H1 (cell line): ENCODE results near the gene C9orf50. TPM values are rescaled to one million over a fixed set of nuclear protein-coding genes. Genes with fewer than 3 reads are reported as not detected.

ENCODE experiments used
- CTCF ChIA-PET: fragments of 300-600 bp; sonication (Branson Sonifier 250); formaldehyde crosslinking; loops from one replicate; lab custom pipeline; 2021; ENCODE audit not compliant: partially characterized antibody; lab: Charles Lee
- POLR2A ChIA-PET: fragments of 300-600 bp; sonication (Branson Sonifier 250); formaldehyde crosslinking; loops from one replicate; lab custom pipeline; 2021; ENCODE audit warnings: inconsistent platforms; ENCODE audit not compliant: partially characterized antibody; lab: Charles Lee
- DNase-seq, 2 experiments: peaks; one replicate each; pipeline versions ENCODE4 v3.0.0 to v3.0.0-alpha.2; 2010 to 2022; ENCODE audit warnings: low spot score in 2 of 2, low read depth in 1 of 2, mixed read lengths in 1 of 2
- FAIRE-seq: peaks from 2 replicates; lab custom pipeline; 2011; peaks lifted over from hg19 to GRCh38; lab: Jason Lieb, UNC
- H2AFZ ChIP-seq: 2 replicates; pipeline ENCODE4 v1.8.1; 2012; ENCODE audit warnings: low read length, inconsistent platforms
- H2AK5ac ChIP-seq: 2 replicates; pipeline ENCODE4 v1.6.1; 2013; ENCODE audit warnings: low read depth, low read length
- H2BK120ac ChIP-seq: replicated peaks from 2 replicates; pipeline ENCODE3; 2013; ENCODE audit warnings: low read depth, low read length, inconsistent platforms
- H2BK12ac ChIP-seq: 2 replicates; pipeline ENCODE4 v1.6.1; 2013; ENCODE audit warnings: low read depth, low read length
- H2BK15ac ChIP-seq: 2 replicates; pipeline ENCODE4 v1.6.1; 2013; ENCODE audit warnings: low read length
- H2BK20ac ChIP-seq: 2 replicates; pipeline ENCODE4 v1.6.1; 2013; ENCODE audit warnings: low read length
- H2BK5ac ChIP-seq: 2 replicates; pipeline ENCODE4 v1.6.1; 2013; ENCODE audit warnings: low read depth, low read length
- H3K14ac ChIP-seq: 2 replicates; pipeline ENCODE4 v1.6.1; 2013; ENCODE audit warnings: inconsistent platforms; ENCODE audit not compliant: insufficient read length
- H3K18ac ChIP-seq: 2 replicates; pipeline ENCODE4 v1.6.1; 2013; ENCODE audit warnings: low read length; ENCODE audit errors: extremely low read depth
- H3K23ac ChIP-seq: 2 replicates; pipeline ENCODE4 v1.6.1; 2013; ENCODE audit warnings: inconsistent platforms; ENCODE audit not compliant: insufficient read length
- H3K23me2 ChIP-seq: 2 replicates; pipeline ENCODE4 v1.6.1; 2013; ENCODE audit warnings: low read depth, low read length
- H3K27ac ChIP-seq: 2 replicates; pipeline ENCODE4 v1.6.1; 2011; ENCODE audit warnings: low read depth, low read length, inconsistent platforms
- H3K27me3 ChIP-seq, 4 experiments: replicated peaks in 1 of 4; 1 replicate in 1 of 4; 2 replicates in 3 of 4; pipeline versions ENCODE4 v1.6.1 to v1.8.1; 2011 to 2013; ENCODE audit warnings: low read length in 3 of 4, mild to moderate bottlenecking in 3 of 4, inconsistent platforms in 2 of 4, mixed read lengths in 2 of 4, moderate library complexity in 1 of 4; ENCODE audit not compliant: control insufficient read depth in 3 of 4, insufficient read depth in 3 of 4; ENCODE audit errors: extremely low read depth in 1 of 4
- H3K36me3 ChIP-seq, 4 experiments: 2 replicates each; pipeline versions ENCODE4 v1.6.1 to v1.8.1; 2011 to 2013; ENCODE audit warnings: mild to moderate bottlenecking in 4 of 4, low read length in 3 of 4, moderate library complexity in 2 of 4, control low read depth in 1 of 4, inconsistent platforms in 1 of 4; ENCODE audit not compliant: insufficient read depth in 4 of 4, control insufficient read depth in 2 of 4
- H3K4ac ChIP-seq: replicated peaks from 2 replicates; pipeline ENCODE3; 2013; ENCODE audit warnings: low read length, low read depth, mixed read lengths, inconsistent platforms; ENCODE audit not compliant: insufficient read length
- H3K4me1 ChIP-seq, 4 experiments: replicated peaks in 1 of 4; 1 replicate in 1 of 4; 2 replicates in 3 of 4; pipeline versions ENCODE4 v1.6.1 to v1.8.1; 2011 to 2013; ENCODE audit warnings: low read length in 3 of 4, inconsistent platforms in 2 of 4, mixed read lengths in 1 of 4; ENCODE audit not compliant: insufficient read depth in 4 of 4, control insufficient read depth in 3 of 4
- H3K4me2 ChIP-seq, 2 experiments: 2 replicates each; pipeline versions ENCODE4 v1.6.1 to v1.8.1; 2011 to 2013; ENCODE audit warnings: low read depth in 2 of 2, low read length in 2 of 2, control low read depth in 1 of 2, inconsistent platforms in 1 of 2, mild to moderate bottlenecking in 1 of 2; ENCODE audit not compliant: insufficient read depth in 1 of 2
- H3K4me3 ChIP-seq, 4 experiments: fragments of 200-600, 300-600 bp in 1 of 4; sonication (generic), shearing (Covaris generic), sonication (Bioruptor Twin) in 1 of 4; 2 replicates each; pipeline versions ENCODE4 v1.5.1 to v1.8.1; 2011 to 2016; ENCODE audit warnings: low read length in 4 of 4, low read depth in 3 of 4, control low read depth in 2 of 4, inconsistent platforms in 2 of 4, mild to moderate bottlenecking in 2 of 4, mixed read lengths in 1 of 4, moderate library complexity in 1 of 4; ENCODE audit not compliant: insufficient read depth in 2 of 4; ENCODE audit errors: extremely low read depth in 1 of 4
- H3K56ac ChIP-seq: replicated peaks from 2 replicates; pipeline ENCODE3; 2013; ENCODE audit warnings: low read depth, mild to moderate bottlenecking, mixed read lengths, low read length, inconsistent platforms; ENCODE audit not compliant: insufficient read length
- H3K79me1 ChIP-seq: 2 replicates; pipeline ENCODE4 v1.6.1; 2013; ENCODE audit warnings: low read depth, low read length, control low read depth
- H3K79me2 ChIP-seq, 2 experiments: 2 replicates each; pipeline versions ENCODE4 v1.6.1 to v1.8.1; 2012 to 2013; ENCODE audit warnings: low read length in 2 of 2, mild to moderate bottlenecking in 2 of 2, inconsistent platforms in 1 of 2; ENCODE audit not compliant: insufficient read depth in 2 of 2, control insufficient read depth in 1 of 2
- H3K9ac ChIP-seq, 4 experiments: replicated peaks in 1 of 4; 1 replicate in 1 of 4; 2 replicates in 3 of 4; pipeline versions ENCODE4 v1.6.1 to v1.8.1; 2011 to 2013; ENCODE audit warnings: low read depth in 3 of 4, low read length in 3 of 4, control low read depth in 2 of 4, mild to moderate bottlenecking in 2 of 4, moderate library complexity in 2 of 4, inconsistent platforms in 1 of 4; ENCODE audit errors: extremely low read depth in 1 of 4
- H3K9me3 ChIP-seq, 2 experiments: 2 replicates each; pipeline versions ENCODE4 v1.6.1 to v1.8.1; 2012 to 2013; ENCODE audit warnings: mild to moderate bottlenecking in 2 of 2, moderate library complexity in 2 of 2, control low read depth in 1 of 2, inconsistent platforms in 1 of 2, low read depth in 1 of 2, low read length in 1 of 2, mixed read lengths in 1 of 2; ENCODE audit not compliant: insufficient read depth in 2 of 2
- H4K20me1 ChIP-seq, 2 experiments: replicated peaks in 1 of 2; 2 replicates each; pipeline versions ENCODE3 to v1.8.1; 2011 to 2013; ENCODE audit warnings: inconsistent platforms in 2 of 2, low read length in 2 of 2, mild to moderate bottlenecking in 1 of 2; ENCODE audit not compliant: insufficient read depth in 2 of 2, control insufficient read depth in 1 of 2
- H4K5ac ChIP-seq: 2 replicates; pipeline ENCODE4 v1.6.1; 2013; ENCODE audit warnings: low read length, low read depth, mixed read lengths, inconsistent platforms; ENCODE audit not compliant: insufficient read length
- H4K8ac ChIP-seq: 2 replicates; pipeline ENCODE4 v1.8.0; 2013; ENCODE audit warnings: mild to moderate bottlenecking, moderate library complexity, low read length, inconsistent platforms; ENCODE audit not compliant: insufficient read depth; ENCODE audit errors: extremely low read depth
- H4K91ac ChIP-seq: replicated peaks from 2 replicates; pipeline ENCODE3; 2013; ENCODE audit warnings: low read length, mixed read lengths, inconsistent platforms; ENCODE audit not compliant: insufficient read length
- ASH2L ChIP-seq: fragments of 200-600, 300-600 bp; sonication (generic); IDR thresholded peaks from one replicate; pipeline ENCODE4 v1.7.1; 2017; ENCODE audit warnings: low read length
- PHF8 ChIP-seq: fragments of 200-600 bp; sonication (generic); conservative IDR thresholded peaks from 2 replicates; pipeline ENCODE4 v1.7.1; 2012; ENCODE audit warnings: low read depth, mild to moderate bottlenecking, inconsistent platforms, low read length, moderate library complexity
- POU5F1 ChIP-seq: IDR thresholded peaks from 2 replicates; pipeline ENCODE4 v1.6.1; 2011; ENCODE audit warnings: low read depth, mild to moderate bottlenecking, low read length, moderate library complexity
- RAD21 ChIP-seq, 2 experiments: IDR thresholded peaks in 1 of 2; conservative IDR thresholded peaks in 1 of 2; 2 replicates each; pipeline ENCODE4 v1.6.1; 2011; ENCODE audit warnings: low read depth in 2 of 2, low read length in 2 of 2, improper control_type of control experiment in 1 of 2, inconsistent platforms in 1 of 2, mild to moderate bottlenecking in 1 of 2, moderate library complexity in 1 of 2
- USF2 ChIP-seq: IDR thresholded peaks from 2 replicates; pipeline ENCODE4 v1.6.1; 2011; ENCODE audit warnings: low read length, improper control_type of control experiment
- WGBS, 2 experiments: shearing (Covaris generic) in 1 of 2; methylation state at CpG; one replicate each; pipeline versions ENCODE4 v1.1.6 to v1.1.7; 2013 to 2015; ENCODE audit warnings: low lambda C conversion rate in 2 of 2, mixed read lengths in 2 of 2, inconsistent platforms in 1 of 2, low coverage in 1 of 2, missing lambda C conversion rate in 1 of 2; ENCODE audit not compliant: insufficient replicate concordance in 2 of 2, insufficient coverage in 1 of 2, insufficient read length in 1 of 2; ENCODE audit errors: extremely low coverage in 1 of 2, missing lambda C conversion rate in 1 of 2; 5-methylcytosine and 5-hydroxymethylcytosine counted together
- polyA plus RNA-seq, 7 experiments: library from polyadenylated mRNA; depleted of rRNA in 3 of 7; stranded (reverse) in 5 of 7; unstranded in 2 of 7; fragments of >200 nt in 5 of 7; fragments of 200-250 nt in 2 of 7; gene quantifications; 1 replicate in 5 of 7; 2 replicates in 1 of 7; 4 replicates in 1 of 7; pipeline versions ENCODE4 v1.2.1 to v1.2.3, GENCODE V29; 2011 to 2013; ENCODE audit warnings: missing spikeins in 2 of 7, mixed read lengths in 2 of 7
- total RNA-seq: library from RNA; stranded (reverse); fragmentation: NEBNext Ultra II Directional; extraction: Animal tissue kit (Norgen Biotek cat#: 25700); gene quantifications from 2 replicates; pipeline ENCODE4 v1.2.1, GENCODE V29; 2021

C9orf50 gene
- total and polyA plus RNA-seq, 2 of the 8 experiments (the other 6 are each of a cell fraction or from before 2014, with no cell fraction given): not detected

- Histone ChIP-seq H3K23ac (no peak overlapping the region), H2BK20ac (no peak overlapping the region), H3K23me2 (no peaks in the 10 kb centered on the region), H3K36me3 (peaks cover 13 to 64% (median 35%) of the 10 kb centered on the region in 4 experiments), H3K27me3 (no peaks in the 10 kb centered on the region), H3K56ac (no peak overlapping the region), H3K4me2 (no peak overlapping the region), H3K27ac (no peak overlapping the region), H2AK5ac (no peak overlapping the region), H3K4me1 (peaks cover 0 to 6% (median 2%) of the 10 kb centered on the region in 4 experiments; a peak in 4 of 7 replicates), H4K20me1 (peaks cover 38 to 65% of the 10 kb centered on the region in 2 experiments), H4K5ac (no peak overlapping the region), H2BK15ac (no peak overlapping the region), H3K14ac (no peak overlapping the region), H3K4ac (no peak overlapping the region), H2BK120ac (no peak overlapping the region), H3K79me1 (peaks cover 23% of the 10 kb centered on the region), H4K8ac (no peak overlapping the region; the same call in 1 of the 2 replicates), H3K18ac (no peak overlapping the region), H2BK12ac (no peak overlapping the region), H3K9me3 (no peaks in the 10 kb centered on the region), H2BK5ac (no peak overlapping the region), H3K4me3 (no peak overlapping the region), H2AFZ (no peak overlapping the region), H3K79me2 (peaks cover 26 to 50% of the 10 kb centered on the region in 2 experiments; a peak in 3 of 4 replicates), H3K9ac (no peak overlapping the region), H4K91ac (no peak overlapping the region)
- DNase-seq (no peak), FAIRE-seq (no peak)
- TF ChIP-seq ASH2L (no peak), POU5F1 (no peak), USF2 (no peak), RAD21 (IDR thresholded peaks at IDR 0.05 in 1 of 2, conservative IDR thresholded peaks at IDR 0.05 in 1 of 2; ENCODE audit: low read depth in 2 of 2, low read length in 2 of 2) (no peak), PHF8 (no peak)
- WGBS, 2 experiments: 92% methylated on average over 12 of the region's 13 CpGs; no CpG with 5 or more reads in 1 of the 2 experiments
- ChIA-PET POLR2A (interaction anchor here (1.2 kb wide), 1 partner anchor 9 kb away, joined by 5 read pairs; no protein-coding TSS in a partner anchor), CTCF (interaction anchor here (1.0 to 4.4 kb wide), 3 partner anchors 10 to 502 kb away, joined by 3 to 18 read pairs (median 3); no protein-coding TSS in a partner anchor)
These were observed 12.9 kb upstream of the C9orf50 start for GRCh38 chr9:129633848-129634247.
